ENCODE results near the gene GATA2.

Gene GATA2

GRCh38 chr3:128432301-128432970 is 60.6 kb downstream of the GATA2 start:
- DNase-seq: no peak

- DNase-seq: no peak
Measured at GRCh38 chr3:128431803-128432300, 61.1 kb downstream of the GATA2 start.

GRCh38 chr3:128430731-128431130 is 62.3 kb downstream of the GATA2 start:
- DNase-seq: no peak

GRCh38 chr3:128430301-128430700 is 62.7 kb downstream of the GATA2 start:
- no peak for DNase-seq

GRCh38 chr3:128429751-128430150 is 63.2 kb downstream of the GATA2 start:
- DNase-seq: no peak

Data from stimulated activated CD8-positive, alpha-beta memory T cell treated with anti-CD3 and anti-CD28 coated beads, Interleukin-4, amount 100 ng/mL, for 48 hours (primary cell).